ENCODE measurements around the gene RETREG1. TPM values are rescaled to one million over a fixed set of nuclear protein-coding genes. Genes with fewer than 3 reads are reported as not detected.
"Not testable (repeated sequence)": the region's sequence is repeated elsewhere in the genome, so short reads cannot be mapped to it uniquely, and the experiment has no call there.

The RETREG1 gene
- polyA plus RNA-seq, 3 donors: 9.2 to 46.8 (median 12.6) TPM

DNA sequence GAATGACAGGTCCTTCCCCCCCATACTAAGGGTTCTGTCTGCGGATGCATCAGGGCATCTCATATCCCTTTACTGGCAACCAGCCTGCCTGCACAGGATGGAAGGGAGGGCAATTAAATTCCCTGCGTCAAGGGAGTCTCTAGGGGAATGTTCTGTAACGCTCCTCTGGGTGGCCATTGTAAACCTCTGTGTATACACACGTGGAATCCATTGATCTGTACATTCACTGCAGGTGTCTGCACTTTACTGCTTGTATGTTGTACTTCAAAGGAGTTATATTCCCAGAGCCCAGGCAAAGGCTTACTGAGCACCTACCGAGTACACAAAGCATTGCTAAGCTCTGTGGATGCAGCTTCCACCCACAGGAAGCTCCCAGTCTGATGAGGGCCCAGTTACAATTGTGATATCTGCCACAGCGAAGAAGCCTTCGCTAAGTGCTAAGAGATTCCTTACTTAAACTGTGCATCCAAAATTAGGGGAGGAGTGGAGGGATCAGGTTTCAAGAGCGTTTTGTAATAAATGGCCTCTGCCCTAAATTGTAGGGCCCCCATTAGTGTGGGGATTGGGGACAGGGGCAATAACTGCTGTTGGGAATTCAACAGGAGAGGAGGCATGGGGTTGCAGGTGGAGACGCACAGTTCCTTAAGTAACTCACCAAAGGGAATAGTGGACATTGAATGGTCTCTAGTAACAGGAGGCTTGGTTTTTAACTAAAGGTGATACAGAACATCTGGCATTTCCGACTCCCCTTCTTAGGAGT lies 1.5 kb upstream of the RETREG1 start:
- H3K27ac ChIP-seq (ENCODE audit: low read depth, low read length): no peak overlapping the region
- WGBS, 3 donors: 73 to 87% (median 76%) methylated on average over 10 of the region's 10 CpGs

GRCh38 chr5:16617274-16617968 lies 624 bp upstream of the RETREG1 start:
- 23 to 28% (median 26%) methylated on average over 27 of the region's 27 CpGs for WGBS, 3 donors
- no peak overlapping the region for H3K27ac ChIP-seq (ENCODE audit: low read depth, low read length)

- no peak overlapping the region for H3K27ac ChIP-seq (ENCODE audit: low read depth, low read length)
- 8 to 18% (median 18%) methylated on average over 31 of the region's 31 CpGs for WGBS, 3 donors
Measured at GRCh38 chr5:16615741-16616535, 859 bp downstream of the RETREG1 start.

DNA sequence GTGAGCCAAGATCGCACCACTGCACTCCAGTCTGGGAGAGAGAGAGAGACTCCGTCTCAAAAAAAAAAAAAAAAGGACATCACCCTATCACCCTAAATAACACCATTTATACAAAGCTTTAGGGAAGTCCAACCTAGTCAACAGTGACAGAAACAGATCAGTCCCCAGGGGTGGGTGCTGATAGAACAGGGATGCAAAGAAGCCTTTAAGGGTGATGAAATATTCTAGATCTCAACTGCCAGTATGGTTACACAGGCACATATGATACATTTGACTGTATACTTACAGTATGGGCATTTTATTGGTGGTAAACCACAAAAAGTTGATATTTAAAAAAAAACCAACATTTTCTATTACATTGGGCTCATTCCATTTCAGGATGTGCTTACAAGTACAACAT lies 4.8 kb downstream of the RETREG1 start:
- H3K27ac ChIP-seq (ENCODE audit: low read depth, low read length): no peak overlapping the region
- 87 to 100% (median 88%) methylated on average over 1 to 2 of the region's 2 CpGs for WGBS, 3 donors

- WGBS, 3 donors: 86 to 92% (median 91%) methylated on average over 2 of the region's 2 CpGs
- H3K27ac ChIP-seq (ENCODE audit: low read depth, low read length): not testable (repeated sequence)
Measured at GRCh38 chr5:16610896-16611295, 5.9 kb downstream of the RETREG1 start.

- 76 to 89% (median 82%) methylated on average over 9 of the region's 9 CpGs for WGBS, 3 donors
- H3K27ac ChIP-seq (ENCODE audit: low read depth, low read length): no peak overlapping the region
Measured at GRCh38 chr5:16609412-16609811, 7.4 kb downstream of the RETREG1 start.

GRCh38 chr5:16606628-16607027 lies 10.2 kb downstream of the RETREG1 start:
- H3K27ac ChIP-seq (ENCODE audit: low read depth, low read length): no peak overlapping the region
- WGBS, 3 donors: 93 to 100% (median 100%) methylated on average over 1 of the region's 1 CpG

GRCh38 chr5:16603701-16604100 lies 13.1 kb downstream of the RETREG1 start:
- H3K27ac ChIP-seq (ENCODE audit: low read depth, low read length): no peak overlapping the region
- WGBS, 3 donors: 71 to 88% (median 82%) methylated on average over 6 of the region's 6 CpGs

DNA sequence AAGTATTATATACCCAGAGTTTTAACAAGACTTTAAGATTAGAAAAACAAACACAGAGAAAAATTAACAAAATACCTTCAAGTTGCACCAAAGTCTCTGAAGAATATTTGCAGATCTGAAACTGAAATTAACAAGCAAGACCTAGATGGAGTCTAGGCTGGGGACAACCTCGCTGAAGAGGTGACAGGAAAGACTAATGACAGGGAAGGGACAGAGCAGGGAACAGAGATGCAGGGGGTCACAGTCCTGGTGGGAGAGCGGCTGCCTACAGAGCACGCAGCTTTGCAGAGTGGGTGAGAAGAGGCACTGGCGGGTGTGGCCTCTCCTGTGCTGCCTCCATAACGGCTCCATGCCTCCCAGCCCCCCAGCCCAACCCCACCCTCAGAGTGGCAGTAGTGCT lies 13.5 kb downstream of the RETREG1 start:
- 80 to 81% (median 81%) methylated on average over 5 of the region's 5 CpGs for WGBS, 3 donors
- H3K27ac ChIP-seq (ENCODE audit: low read depth, low read length): no peak overlapping the region

GRCh38 chr5:16602182-16602581 lies 14.6 kb downstream of the RETREG1 start:
- 76 to 78% (median 78%) methylated on average over 10 of the region's 10 CpGs for WGBS, 3 donors
- no peak overlapping the region for H3K27ac ChIP-seq (ENCODE audit: low read depth, low read length)

DNA sequence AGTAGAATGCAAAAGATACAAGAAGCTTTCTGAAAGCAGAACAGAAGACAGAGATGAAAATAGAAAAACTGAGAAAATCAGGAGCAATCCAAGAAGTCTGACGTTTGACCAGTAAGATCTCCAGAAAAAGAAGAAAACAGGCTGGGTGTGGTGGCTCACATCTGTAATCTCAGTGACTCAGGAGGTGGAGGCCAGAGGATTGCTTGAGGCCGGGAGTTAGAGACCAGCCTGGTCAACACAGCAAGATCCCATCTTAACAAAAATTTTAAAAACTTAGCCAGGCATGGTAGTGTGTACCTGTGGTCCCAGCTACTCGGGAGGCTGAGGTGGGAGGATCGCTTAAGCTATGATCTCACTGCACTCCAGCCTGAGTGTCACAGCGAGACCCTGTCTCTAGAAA lies 15.9 kb downstream of the RETREG1 start:
- H3K27ac ChIP-seq (ENCODE audit: low read depth, low read length): no peak overlapping the region
- 76 to 90% (median 79%) methylated on average over 5 of the region's 5 CpGs for WGBS, 3 donors

GRCh38 chr5:16600397-16600796 lies 16.4 kb downstream of the RETREG1 start:
- no peak overlapping the region for H3K27ac ChIP-seq (ENCODE audit: low read depth, low read length)
- WGBS, 3 donors: 8 to 35% (median 17%) methylated on average over 6 to 7 of the region's 7 CpGs

GRCh38 chr5:16597946-16598694 lies 18.7 kb downstream of the RETREG1 start:
- WGBS, 3 donors: 73 to 90% (median 76%) methylated on average over 10 of the region's 10 CpGs
- H3K27ac ChIP-seq (ENCODE audit: low read depth, low read length): no peak overlapping the region

GRCh38 chr5:16596581-16596940 lies 20.2 kb downstream of the RETREG1 start:
- WGBS, 3 donors: 85 to 86% (median 86%) methylated on average over 5 of the region's 5 CpGs

DNA sequence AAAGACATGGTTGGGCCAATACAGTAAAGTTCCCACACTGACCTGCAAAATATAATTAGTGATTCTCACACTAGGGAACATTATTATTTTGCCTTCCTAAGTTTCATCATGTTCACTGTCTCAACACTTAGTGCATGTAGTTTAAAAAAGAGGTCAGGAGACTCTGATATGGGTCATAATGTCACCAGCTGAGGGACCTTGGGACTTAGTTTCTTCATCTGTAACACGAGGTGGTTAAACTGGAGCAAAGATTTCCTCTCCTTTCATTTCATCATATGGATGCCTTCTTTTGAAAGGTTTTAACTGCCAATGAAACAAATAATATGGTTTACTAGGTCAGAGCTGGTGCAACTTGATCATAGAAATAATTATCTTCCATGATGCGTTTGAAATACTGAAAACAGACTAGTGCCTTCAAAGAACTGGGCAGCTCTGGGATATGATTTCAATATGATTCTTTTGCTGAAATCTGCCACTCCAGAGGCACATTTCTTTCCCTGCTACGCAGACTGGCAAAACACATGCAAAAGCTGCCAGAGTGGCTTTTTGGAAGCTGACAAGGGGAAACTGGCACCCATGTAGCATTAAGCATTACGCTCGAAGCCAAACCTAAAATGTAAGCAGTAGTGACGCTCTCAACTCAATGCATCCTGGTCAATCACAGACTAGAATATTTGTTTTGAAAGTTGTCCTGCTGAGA lies 20.8 kb downstream of the RETREG1 start:
- H3K27ac ChIP-seq (ENCODE audit: low read depth, low read length): no peak overlapping the region
- 67 to 88% (median 72%) methylated on average over 6 of the region's 6 CpGs for WGBS, 3 donors

More at GRCh38 chr5:16596581-16596940, 20.2 kb downstream of the RETREG1 start:
- no peak overlapping the region for H3K27ac ChIP-seq (ENCODE audit: low read depth, low read length)

- 88 to 91% (median 88%) methylated on average over 3 of the region's 3 CpGs for WGBS, 3 donors
- H3K27ac ChIP-seq (ENCODE audit: low read depth, low read length): no peak overlapping the region
Measured at GRCh38 chr5:16593628-16594027, 23.2 kb downstream of the RETREG1 start.

DNA sequence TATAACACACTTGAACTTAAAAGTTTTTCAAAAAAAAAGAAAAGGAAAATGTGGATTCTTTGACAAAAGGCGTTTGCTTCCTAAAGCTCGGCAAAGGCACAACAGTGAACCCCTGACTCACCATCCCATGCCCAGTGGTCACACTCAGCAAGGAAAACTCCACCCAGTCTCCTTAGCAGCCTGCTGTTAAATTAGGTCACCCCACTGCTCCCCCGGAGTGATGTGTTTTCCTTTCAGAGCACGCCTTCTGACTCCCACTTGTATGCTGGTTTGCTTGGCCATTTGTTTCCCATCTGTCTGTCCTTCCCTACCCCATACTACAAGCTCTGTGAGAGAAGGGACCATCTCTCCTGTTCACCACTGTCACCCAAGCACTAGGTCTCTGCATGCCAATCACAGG lies 23.8 kb downstream of the RETREG1 start:
- 66 to 76% (median 71%) methylated on average over 4 of the region's 4 CpGs for WGBS, 3 donors
- no peak overlapping the region for H3K27ac ChIP-seq (ENCODE audit: low read depth, low read length)

DNA sequence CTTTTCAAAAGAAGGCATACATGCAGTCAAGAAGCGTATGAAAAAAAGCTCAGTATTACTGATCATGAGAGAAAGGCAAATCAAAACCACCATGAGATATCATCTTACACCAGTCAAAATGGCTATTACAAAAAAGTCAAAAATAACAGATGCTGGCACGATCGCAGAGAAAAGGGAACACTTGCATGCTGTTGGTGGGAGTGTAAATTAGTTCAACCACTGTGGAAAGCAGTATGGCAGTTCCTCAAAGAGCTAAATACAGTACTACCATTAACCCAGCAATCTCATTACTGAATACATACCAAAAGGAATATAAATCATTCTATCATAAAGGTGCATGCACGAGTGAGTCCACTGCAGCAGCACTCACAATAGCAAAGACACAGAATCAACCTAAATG lies 24.5 kb downstream of the RETREG1 start:
- no peak overlapping the region for H3K27ac ChIP-seq (ENCODE audit: low read depth, low read length)
- 75 to 86% (median 81%) methylated on average over 4 of the region's 4 CpGs for WGBS, 3 donors
